ENCODE results near the gene TCN1.

Gene TCN1

GRCh38 chr11:59810189-59810910 lies 55.9 kb downstream of the TCN1 start, which contains the start of gene MRPL16:
Gene MRPL16 (minus strand): TSS chr11:59810778. CDS start chr11:59810658, 120 bp downstream.
- DNase-seq: peak; percentile 79 to 97 (median 86)
- intact Hi-C loops (cut with DNase I): no loop called here

GRCh38 chr11:59807047-59807610 lies 59.2 kb downstream of the TCN1 start:
- intact Hi-C loops (cut with DNase I): no loop called here
- no peak for DNase-seq

- intact Hi-C loops (cut with DNase I): loop anchor here (5.0 kb wide), 1 partner anchor 137 kb away; the partner anchor contains the start of gene PATL1
- DNase-seq: no peak
Measured at GRCh38 chr11:59804061-59804460, 62.2 kb downstream of the TCN1 start.
